Activated T-cell treated with anti-CD3 and anti-CD28 coated beads for 4 hours (primary cell): ENCODE results near the gene AHNAK.
"Not testable (repeated sequence)": the region's sequence is repeated elsewhere in the genome, so short reads cannot be mapped to it uniquely, and the experiment has no call there.

Experiments used
- DNase-seq: peaks from one replicate; pipeline ENCODE4 v3.0.0-alpha.2; 2020

AHNAK gene

GRCh38 chr11:62571493-62571892 lies 24.9 kb upstream of the AHNAK start:
- not testable (repeated sequence) for DNase-seq

- not testable (repeated sequence) for DNase-seq
Measured at GRCh38 chr11:62570903-62571302, 24.3 kb upstream of the AHNAK start.

DNA sequence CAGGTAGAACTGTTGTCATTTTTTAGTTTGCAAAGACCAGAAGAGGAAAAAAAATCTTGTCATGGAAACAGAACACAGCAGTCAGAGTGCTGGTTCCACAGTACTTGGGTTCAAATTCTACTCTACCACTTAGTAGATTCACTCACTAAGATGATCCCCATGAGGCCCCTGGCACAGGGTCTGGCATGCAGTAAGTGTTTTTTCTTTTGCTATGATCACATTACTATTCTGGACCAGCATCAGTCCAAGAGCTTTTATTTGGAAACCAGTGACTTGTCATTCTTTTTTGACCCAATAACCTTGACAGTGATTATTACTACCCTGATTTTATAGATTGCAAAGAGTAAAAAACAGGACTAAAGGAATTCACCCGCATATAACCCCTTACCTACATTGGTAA lies 23.0 kb upstream of the AHNAK start:
- no peak for DNase-seq

DNA sequence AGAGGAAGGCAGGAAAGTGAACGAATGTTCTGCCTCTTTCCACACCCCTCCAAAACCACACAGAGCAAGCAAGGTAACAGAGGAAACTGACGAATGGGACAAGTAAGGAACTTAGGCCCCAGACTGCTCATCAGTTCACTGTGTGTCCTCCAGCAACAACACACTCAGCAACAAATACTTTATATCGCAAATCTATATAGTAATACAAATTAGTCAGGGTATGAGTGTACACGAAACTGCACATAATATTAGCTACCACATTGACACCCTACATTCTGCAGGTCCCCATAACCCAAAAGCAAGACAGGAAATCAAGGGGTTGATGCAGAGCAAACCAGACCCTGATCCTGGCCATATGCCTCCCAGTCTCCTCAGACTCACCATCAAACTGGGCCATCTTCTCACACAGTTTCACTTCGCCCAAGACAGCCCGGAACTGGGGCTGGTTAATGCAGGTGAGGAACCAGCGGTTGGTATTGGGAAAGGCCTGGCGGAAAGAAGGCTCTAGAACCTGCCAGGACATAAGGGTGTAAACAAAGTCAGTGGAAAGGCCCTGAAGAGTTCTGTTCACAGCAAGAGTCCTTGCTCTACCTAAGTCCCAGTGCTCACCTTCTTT lies 20.5 kb upstream of the AHNAK start:
- DNase-seq, result no peak

DNA sequence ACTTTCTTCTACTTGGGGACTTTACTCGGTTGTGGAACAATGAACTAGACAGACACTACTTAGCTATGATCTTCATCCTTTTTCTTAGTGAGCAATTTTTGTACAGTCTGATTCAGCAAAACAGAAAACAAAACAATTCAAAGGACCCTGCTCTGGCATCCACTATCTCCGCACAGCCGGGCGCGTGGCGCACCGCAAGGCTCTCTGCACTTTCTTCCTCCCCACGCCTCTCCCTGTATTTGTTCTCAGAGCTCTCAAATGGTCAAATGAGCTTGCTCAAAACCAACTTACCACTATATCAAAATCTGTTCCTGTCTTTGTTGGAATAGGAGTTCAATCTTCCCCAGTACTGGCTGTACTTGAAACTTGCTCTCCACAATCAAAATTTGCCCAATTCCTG lies 19.6 kb upstream of the AHNAK start:
- DNase-seq, result no peak

DNA sequence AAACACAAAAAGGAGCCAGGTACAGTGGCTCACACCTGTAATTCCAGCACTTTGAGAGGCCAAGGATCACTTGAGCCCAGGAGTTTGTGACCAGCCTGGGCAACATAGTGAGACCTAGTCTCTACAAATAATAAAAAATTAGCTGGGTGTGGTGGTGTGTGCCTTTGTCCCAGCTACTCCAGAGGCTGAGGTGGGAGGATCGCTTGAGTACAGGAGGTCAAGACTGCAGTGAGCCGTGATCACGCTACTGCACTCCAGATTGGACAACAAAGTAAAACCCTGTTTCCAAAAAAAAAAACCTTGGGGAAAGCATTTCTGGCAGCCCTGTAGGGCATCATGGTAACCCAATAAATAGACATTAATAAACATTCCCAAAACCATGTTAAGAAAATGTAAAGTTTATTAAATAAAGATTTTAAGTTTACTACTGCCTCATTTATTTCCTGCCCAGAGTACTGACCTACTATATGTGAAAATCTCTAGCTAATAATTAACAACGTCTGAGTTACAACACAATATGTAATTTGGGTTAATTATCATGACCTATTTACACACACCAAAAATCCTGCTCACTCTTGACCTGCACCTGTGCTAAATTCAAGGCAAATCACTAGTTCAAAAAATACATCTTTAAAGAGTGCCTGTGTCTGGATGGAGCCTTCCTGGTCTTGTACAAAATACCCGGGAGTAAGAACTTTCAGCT lies 18.6 kb upstream of the AHNAK start:
- DNase-seq, result no peak

DNA sequence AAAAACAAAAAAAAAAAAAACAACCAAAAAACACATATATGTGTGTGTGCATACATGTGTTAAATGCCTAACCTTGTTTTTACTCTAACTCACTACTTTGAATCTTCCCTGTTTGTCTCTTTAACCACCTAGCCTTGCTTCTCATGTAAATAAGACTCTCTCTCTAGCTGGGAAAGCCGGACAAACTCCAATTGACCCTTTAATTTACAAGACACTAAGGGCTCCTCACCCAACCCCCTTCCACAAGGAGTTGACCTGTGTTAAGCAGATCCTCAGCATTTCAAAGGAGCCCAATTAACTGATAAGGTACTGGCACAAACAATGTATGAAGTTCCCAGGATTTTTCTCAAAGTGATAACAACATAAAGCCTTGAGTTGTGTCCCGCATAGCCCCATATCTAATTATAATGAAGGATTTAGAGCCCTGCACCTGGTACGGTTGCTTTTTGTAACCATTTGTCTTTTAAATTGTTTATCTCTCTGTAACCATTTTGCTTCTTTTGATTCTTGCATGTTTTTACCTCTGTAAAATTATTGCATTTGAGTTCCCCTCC lies 15.1 kb upstream of the AHNAK start:
- not testable (repeated sequence) for DNase-seq

GRCh38 chr11:62560566-62561103 lies 14.0 kb upstream of the AHNAK start:
- DNase-seq, result peak; percentile 79

DNA sequence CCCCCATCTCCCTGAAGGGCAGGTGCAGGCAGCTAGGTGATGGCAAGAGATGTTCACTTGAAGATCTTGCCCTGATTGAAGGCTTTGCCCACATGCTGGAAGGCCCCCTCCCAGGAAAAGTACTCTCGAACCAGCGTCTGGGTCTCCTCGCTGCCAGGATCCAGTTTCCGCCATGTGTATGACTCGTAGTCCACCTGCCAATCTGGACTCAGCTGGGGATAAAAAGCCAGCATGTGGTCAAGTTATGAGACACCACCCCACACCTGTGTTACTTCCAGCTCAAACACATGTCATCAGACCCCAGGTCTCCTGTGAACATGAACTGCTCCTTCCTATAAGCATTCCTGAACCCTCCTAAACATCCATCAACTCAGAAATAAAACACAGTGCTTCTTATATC lies 13.0 kb upstream of the AHNAK start:
- not testable (repeated sequence) for DNase-seq

DNA sequence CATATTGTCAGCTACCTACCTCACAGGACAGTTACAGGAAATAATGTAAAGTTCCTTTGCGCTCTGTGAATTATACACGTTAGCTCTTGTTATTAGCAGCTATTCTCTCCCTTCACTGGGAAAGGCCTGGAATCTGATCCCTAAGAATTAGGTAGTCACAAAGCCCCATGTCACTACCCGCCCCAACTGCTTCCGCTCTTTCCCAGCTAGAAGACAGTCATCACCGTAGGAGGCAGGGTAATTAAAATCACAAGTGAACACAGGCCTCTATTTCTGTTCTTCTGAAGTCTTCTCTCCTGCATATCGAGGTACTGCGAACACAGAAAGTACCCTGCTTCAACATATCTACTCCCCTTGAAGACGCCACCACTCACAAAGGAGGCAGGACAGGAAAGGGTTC lies 12.6 kb upstream of the AHNAK start:
- DNase-seq, result no peak

DNA sequence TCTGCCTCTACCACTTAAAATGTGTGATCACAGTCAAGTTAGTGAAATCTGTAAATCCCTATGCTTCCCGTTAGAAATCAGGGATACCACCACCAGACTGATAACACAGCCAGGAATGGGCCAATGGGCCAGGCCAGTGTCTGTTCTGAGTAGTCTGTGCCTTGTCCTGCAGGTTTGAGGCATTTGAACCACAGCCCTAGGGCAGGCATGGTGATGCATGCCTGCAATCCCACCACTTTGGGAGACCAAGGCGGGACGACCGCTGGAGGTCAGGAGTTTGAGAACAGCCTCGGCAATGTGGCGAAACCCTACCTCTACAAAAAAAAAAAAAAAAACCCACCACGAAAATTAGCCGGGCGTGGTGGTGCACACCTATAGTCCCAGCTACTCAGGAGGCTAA lies 12.1 kb upstream of the AHNAK start:
- DNase-seq, result no peak

DNA sequence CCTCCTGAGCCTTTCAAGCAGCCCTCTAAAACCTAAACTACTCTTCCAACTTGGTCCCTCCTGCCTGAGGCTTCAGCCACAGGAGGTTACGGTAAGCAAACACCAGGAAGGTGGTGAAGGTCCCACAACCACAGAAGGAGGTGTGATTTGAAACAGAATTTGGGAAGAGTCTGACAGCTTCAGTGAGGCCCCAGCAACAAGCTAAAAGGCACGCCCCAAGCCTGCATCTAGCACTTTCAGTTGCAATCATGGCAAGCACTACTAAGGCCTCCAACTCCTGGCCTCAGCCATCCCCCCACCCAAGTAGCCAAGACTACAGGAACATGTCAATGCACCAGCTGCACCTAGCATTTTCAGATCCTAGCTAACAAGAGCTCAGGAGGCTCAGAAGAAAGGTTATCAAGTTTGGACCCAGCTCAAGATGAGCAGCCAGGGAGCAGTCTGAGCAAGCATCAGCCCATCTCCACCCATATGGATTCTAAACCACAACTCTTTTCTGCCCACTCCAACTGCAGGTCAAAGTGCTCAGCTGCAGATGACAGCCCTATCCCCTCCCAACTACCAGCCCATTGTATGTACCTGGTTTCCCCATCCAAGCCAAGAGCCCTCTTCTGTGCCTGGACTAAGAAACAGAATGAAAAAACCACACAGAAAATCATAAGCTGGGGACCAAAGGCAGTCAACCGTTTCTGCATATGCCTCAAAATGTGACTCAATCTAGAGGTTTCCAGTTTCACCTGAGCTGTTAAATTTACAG lies 10.4 kb upstream of the AHNAK start:
- no peak for DNase-seq

DNA sequence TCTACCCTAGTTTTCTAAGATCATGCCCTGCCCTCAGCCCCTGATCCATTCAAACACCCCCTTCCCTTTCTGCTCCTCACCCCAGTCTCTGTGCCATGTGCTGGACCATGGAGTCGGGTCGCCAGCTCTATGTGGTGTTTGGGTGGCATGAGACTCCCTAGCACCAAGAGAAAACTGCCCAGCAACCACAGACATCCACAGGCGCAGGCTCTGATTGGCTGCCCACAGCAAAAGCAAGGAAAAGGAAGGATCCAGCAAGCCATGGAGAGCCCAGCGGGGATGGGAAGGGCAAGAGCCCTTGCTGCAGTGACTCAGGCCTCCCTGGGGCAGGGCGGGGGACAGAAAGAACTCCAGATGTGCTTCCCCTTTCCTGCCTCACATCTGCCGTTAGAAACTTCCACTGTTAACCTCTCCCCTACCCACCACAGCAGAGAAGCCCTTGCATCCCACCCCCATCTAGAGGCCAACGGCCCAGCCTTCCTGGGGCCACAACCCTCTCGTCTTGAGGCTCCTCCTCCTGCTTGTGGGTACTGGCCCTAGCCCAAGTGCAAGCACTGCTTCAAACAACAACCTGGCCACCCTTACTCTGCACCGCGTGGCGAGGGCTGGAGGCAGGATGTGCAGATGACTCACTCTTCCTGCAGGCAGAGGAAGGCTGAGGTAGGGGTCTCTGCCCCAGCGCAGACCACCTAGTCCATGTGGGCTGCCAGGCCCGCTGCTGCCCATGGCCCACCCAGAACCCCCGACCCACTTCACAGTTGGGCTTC lies 9.7 kb upstream of the AHNAK start:
- DNase-seq, result peak; percentile 57

GRCh38 chr11:62555464-62556107 lies 9.0 kb upstream of the AHNAK start:
- DNase-seq, result peak; percentile 23

DNA sequence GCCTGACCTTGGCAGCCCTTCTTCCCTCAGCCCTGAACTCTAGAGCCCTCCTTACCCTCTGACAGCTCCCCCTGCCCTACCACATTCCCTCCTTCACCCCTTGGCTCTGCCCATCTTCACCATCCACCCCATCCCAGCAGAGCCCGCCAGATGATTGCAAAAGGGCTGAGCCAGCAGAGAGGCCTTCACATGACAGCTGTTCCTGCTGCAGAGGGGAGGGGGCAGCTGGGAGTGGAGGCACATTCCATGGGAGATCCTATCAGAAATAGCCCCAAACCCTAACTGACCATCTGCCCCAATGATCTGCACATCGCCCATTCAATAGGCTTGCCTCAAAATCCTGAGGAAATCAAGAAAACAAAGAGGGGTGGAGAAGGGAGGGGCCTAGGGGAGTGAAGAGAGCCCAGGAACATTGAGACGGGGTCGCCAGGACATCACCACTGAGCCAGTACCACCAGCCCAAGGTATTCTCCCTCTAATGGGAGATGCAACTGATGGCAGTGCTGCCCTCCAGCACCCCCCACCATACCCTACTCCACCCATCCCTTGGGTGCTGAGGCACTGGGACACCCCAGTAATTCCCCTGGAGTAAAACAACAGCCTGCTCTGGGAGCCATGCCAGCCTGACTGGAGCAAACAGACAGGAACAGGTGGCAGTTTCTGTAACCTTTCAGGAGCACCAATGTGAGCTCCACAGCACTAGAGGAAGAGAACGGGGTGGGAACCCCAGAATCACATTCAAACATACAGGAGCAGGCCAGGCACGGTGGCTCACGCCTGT lies 8.0 kb upstream of the AHNAK start:
- DNase-seq, result no peak

- no peak for DNase-seq
Measured at GRCh38 chr11:62553839-62554361, 7.3 kb upstream of the AHNAK start.

GRCh38 chr11:62553080-62553838 lies 6.7 kb upstream of the AHNAK start:
- DNase-seq, result peak; percentile 31

DNA sequence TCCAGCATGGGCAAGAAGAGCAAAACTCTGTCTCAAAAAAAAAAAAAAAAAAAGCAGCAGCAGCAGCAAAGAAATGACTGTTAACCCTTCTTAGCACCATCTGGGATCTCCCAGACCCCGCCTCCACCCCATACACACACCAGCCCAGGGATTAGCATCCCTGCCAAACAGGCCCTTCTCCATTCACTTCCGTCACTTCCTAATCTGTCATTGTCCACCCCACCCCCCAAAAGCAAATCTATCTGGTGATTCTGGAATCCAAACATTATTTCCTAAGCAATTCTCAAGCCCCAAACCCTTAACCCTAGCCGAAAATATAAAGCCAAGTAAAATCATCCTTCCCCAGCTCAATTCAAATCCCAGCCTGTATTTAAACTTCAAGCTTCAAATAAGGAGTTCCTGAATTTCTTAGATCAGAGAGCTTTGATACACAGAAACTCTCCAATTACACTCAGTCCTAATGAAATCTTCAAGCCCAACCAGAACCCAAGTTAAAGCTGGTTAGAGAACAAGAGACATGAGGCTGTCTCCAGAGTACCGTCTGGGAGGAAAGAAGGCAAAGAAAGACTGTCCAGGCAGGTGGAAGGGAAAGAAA lies 6.0 kb upstream of the AHNAK start:
- no peak for DNase-seq

- DNase-seq, result not testable (repeated sequence)
Measured at GRCh38 chr11:62550478-62550877, 3.9 kb upstream of the AHNAK start.
